ENCODE data around the gene PTPRM.

The PTPRM gene

DNA sequence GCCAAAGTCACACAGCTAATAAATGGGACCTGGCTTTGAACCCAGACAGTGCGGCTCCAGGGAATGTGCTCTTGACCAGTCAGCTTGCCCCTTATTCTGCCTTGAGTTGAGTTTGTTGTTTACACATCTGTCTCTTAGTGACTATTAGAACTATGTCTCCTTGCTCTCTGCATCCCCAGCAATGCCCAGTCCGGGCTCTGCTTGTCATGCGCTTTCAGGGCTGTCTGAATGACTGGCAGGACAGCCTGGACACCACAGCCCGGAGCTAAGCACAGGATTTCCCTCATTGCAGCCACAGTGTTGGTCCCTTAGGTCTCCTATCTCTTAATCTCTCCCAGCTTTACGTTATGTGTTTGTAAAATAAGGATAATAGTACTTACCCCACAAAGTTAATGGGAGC is 795.7 kb downstream of the PTPRM start:
- no peak for DNase-seq (ENCODE audit: low spot score)

GRCh38 chr18:8364385-8364784 is 797.3 kb downstream of the PTPRM start:
- no peak for DNase-seq (ENCODE audit: low spot score)

DNA sequence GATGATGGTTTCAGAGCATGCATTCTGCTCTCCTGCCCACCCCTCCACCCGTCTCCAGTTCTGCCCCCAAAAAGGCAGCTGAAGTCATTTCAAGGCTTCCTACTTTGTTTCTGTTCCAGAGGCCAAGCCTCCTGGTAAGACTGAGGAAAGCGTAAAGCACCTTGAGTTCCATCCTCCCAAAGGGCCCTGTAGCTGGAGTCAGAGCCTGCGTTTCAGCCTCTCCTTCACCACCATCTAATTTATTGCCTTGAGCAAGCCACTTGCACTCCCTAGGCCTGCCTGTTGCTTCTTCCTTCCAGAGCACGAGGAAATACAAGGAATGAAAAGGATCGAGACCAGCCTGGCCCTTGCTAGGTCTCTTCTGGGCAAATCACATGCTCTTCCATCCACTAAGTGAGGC is 797.9 kb downstream of the PTPRM start:
- no peak for DNase-seq (ENCODE audit: low spot score)

- DNase-seq (ENCODE audit: low spot score) = no peak
Observed at GRCh38 chr18:8365528-8365927, 798.4 kb downstream of the PTPRM start.

- no peak for DNase-seq (ENCODE audit: low spot score)
Observed at GRCh38 chr18:8366070-8366469, 799.0 kb downstream of the PTPRM start.

DNA sequence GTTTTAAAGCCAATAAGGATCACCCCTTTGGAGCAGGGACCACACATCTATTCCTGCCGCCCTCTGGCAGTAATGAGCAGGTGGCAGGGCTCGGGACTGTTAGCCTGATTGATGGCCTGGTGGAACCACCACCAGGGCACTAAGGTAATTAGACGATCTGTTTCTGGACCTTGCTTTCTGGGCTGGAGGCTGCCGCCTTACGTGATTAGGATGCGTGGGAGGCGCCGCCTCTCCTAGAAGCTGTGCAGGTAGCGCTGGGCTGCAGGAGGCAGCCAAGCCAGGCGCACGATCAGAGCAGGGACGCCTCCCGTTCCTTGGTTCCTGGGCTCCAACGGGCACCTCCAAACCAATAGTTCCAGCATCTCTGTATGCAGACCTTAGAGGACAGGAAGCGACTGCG is 799.5 kb downstream of the PTPRM start:
- no peak for DNase-seq (ENCODE audit: low spot score)

- peak; percentile 9 for DNase-seq (ENCODE audit: low spot score)
Observed at GRCh38 chr18:8367217-8367988, 800.3 kb downstream of the PTPRM start.

DNA sequence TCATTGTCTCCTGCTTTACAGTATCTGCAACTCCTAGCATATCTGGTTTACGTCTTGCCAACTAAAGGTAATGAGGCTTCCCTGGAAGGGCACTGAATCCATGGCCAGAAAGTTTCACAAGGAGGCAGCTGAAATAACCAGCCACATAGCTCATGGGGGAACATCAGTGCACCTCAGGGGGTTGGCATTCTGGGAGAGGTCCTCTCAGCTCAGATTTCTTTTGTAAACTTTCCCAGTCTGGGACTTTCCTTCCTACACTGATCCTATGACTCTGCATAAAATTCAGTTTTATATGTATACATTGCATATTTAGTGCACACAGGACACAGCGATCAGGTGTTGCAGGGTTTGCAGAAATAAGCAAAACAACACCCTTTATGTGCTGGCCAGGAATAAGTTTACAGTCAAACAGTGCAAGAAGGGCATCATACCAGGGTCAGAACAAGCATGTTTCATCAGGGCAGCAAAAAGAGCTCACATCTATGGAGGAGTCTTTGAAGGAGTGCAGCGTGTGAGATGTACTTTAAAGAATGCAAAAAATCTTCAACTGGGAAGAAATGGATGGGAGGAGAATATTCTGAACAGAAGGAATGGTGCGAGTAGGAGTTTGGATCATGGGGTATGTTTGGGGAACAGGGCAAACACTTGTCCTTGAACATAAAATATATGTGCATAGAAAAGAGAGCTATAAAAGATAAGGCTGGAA is 801.5 kb downstream of the PTPRM start:
- no peak for DNase-seq (ENCODE audit: low spot score)

GRCh38 chr18:8373486-8373885 is 806.4 kb downstream of the PTPRM start:
- no peak for DNase-seq (ENCODE audit: low spot score)

- no peak for DNase-seq (ENCODE audit: low spot score)
Observed at GRCh38 chr18:8374676-8375075, 807.6 kb downstream of the PTPRM start.

GRCh38 chr18:8375249-8375648 is 808.1 kb downstream of the PTPRM start:
- no peak for DNase-seq (ENCODE audit: low spot score)

DNA sequence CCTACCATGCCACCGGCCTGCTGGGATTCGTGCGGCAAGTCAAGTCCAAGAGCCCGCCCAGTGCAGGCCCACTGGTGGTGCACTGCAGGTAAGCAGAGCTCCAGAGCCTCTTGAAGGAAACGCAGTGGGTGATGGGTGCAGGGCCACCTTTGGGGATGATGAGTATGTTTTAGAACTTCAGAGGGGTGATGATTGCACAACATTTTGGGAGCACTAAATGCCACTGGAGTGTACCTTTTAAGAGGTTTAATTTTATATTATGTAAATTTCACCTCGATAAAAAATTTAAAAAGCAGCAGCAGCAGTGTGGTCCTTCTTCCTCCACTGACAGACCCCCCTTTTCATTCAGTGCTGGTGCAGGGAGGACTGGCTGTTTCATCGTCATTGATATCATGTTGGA is 809.0 kb downstream of the PTPRM start:
- no peak for DNase-seq (ENCODE audit: low spot score)

DNA sequence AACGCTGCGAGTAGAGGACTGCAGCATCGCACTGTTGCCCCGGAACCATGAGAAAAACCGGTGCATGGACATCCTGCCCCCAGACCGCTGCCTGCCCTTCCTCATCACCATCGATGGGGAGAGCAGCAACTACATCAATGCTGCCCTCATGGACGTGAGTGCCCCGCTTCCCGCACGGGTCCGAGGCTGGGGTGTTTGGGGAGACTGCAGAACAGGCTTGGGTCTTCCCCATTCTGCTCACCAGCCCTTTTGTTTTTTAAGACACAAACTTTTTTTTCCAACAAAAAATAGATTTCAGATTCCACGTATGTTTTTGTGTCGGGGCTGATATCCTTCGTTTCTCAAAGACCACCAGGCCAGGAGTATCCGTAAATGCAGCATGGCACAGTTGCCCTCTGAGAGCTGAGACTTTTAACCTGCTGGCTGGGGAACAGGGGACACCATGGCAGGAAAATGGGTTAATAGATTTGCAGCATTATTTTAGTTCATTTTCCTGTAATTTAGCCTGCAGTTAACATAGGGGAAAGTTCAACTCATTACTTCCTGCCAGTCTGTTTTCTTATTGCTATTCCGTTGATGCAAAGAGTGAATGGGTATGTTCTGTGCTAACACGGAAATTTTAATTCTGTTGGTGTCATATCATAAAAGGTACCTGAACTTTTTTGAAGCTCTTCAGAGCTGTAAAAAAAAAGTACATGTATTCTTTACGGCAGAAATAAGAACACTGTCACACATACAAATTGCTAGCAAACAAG is 812.2 kb downstream of the PTPRM start:
- DNase-seq (ENCODE audit: low spot score) = no peak

GRCh38 chr18:8380006-8380405 is 812.9 kb downstream of the PTPRM start:
- no peak for DNase-seq (ENCODE audit: low spot score)

DNA sequence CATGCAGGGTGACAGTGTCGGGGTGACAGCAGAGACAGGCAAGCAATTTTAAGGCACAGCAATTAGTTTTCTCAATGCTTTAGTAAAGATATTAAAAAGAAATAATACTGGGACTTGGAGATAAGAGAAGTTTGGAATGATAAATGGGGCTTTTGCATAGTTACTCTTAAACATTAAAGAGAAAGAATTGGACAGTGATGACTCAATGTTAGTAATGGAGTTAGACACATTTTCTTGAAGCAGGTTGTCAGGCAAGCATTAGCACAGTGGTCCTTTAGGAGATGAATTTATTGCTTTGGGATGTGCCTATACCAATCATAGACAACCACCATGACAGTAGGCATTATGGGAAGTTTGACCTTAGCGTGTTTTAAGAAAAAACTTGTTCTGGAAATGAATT is 813.8 kb downstream of the PTPRM start:
- DNase-seq (ENCODE audit: low spot score) = no peak

DNA sequence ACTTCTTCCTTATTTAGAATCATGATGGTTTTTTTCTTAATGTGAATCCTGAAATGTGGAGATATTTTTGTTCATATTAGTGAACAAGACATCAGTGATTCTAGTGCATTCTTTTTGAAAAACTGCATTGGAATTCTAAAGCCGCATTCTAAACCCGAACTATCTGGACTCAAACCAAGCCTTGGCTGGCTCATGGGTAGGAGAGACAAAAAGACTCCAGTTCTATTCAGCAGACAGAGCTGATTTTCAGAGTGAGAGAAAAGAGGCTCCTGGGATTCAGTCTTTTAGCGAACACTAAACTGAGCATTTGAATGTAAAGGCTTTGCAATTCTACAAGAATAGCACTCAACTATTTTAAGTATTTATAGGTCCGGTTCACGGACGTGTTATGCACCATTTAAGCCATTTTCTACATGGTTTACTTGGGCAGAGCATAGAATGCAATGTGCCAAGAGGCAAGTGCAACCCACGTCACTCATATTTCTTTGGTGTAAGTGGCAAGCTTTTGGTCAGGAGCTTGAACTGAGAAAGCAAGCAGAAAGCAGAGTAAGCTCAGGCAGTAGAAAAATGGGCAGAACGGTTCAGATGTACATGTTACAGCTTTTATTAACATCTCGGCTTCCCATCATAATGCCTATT is 814.8 kb downstream of the PTPRM start:
- peak; percentile 77 for DNase-seq (ENCODE audit: low spot score)

DNA sequence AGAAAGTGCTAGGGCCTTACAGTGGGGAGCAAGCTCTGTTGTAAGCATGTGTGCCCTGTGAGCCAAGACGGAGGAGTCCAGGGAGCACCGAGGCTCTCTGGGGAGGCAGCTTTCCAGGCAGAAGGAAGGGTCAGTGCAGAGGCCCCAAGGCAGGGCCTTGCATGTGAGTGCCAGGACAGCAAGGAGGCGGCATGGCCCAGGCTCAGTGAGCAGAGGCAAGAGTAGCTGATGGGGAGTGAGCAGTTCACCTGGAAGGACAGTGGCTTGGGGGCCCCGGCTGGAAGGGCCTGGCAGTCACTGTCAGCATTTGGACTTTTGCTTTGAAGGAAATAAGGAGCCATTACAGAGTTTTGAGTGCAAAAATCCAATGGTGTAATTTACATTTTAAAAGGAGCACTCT is 818.3 kb downstream of the PTPRM start:
- DNase-seq (ENCODE audit: low spot score) = no peak

DNA sequence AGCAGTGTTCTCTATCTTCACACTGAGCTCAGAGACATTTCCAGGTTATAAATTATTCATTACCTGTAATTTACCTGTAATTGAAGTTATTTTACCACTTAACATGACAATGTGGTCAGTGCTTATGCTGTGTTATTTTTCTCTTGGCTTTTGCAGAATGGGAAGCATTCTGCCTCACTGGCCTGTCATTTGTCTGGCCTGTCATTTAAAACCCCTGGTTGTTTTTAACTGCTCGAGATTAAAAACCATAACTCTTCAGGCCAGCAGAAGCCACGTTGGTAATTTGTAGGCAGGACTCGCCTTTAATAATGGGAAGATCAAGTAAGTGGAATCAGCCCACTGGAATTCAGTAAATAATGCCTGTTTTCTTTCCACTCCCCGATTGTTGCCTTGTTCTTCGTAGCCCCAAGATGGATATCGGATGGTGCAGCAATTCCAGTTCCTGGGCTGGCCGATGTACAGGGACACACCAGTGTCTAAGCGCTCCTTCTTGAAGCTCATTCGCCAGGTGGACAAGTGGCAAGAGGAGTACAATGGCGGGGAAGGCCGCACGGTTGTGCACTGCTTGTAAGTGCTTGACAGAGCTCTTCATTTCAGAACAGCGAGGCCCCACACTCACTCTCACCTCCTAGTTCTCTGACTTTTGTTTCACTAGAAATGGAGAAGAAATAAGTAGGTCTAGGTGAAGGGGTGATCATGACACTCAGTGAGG is 819.7 kb downstream of the PTPRM start:
- no peak for DNase-seq (ENCODE audit: low spot score)

DNA sequence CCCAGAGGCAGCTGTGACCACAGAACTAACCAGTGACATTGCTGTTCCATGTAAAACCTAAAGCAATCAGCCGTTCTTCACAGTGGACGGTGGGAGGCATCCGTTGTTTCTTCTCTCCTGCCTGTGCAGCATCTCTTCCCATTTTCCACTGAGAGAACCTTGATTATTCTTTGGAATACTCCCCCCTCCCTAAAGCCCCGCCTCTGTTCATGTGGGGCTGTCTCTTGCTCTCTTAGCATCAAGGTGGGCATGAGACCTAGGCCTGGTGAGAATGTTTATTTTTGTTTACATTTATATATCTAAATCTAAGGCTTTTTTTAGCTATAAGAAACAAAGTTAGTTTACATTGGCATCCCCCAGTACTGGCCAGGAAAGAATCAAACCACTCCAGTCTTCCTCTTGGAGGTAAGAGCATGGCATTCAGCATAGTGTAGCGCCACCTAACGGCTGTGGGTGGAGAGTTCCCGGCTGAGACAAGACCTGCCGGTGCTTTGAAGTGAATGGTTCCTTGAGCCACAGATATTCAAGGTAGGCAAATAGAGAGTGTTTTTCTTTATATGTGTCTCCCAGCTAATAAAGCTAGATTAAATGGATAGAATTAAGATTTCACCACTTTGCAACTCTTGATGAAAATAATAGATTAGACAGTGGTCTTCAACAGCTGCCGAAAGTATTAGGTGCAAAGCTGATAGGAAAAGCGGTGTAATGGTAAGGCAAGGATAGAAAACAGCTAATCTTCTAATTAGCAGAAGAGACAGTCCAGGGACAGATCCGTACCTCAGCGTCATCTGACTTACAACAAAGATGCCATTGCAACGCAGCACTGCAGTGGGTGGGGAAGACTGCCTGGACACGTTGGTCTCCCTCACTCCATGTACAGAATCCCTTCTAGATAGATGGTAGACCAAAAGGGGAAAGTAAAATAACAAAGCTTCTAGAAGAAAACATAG is 822.5 kb downstream of the PTPRM start:
- DNase-seq (ENCODE audit: low spot score) = peak; percentile 61

DNA sequence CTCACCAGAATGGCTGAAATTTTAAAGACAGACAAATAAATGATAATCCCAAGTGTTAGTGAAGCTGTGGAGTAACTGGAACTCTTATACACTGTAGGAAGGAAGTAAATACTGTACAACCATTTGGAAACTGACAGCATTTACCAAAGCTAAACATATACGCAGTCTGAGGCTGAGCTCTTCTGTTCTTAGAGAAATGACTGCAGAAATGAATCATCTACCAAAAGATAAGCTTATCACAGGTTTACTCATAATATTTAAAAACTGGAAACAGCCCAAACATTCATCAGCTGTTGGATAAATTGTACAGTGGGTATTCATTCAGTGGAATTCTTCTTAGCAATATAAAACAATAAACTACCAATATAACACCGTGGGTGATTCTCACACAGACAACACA is 824.0 kb downstream of the PTPRM start:
- DNase-seq (ENCODE audit: low spot score) = no peak

- DNase-seq (ENCODE audit: low spot score) = no peak
Observed at GRCh38 chr18:8396254-8396653, 829.1 kb downstream of the PTPRM start.

Data from globus pallidus (tissue), 1 donor.